Kidney (tissue), 14 donors: Measurements from ENCODE around the gene DCAF6. TPM values are rescaled to one million over a fixed set of nuclear protein-coding genes. Genes with fewer than 3 reads are reported as not detected.

Experiments used
- DNase-seq, 5 donors: peaks; one replicate each; pipeline ENCODE4 v3.0.0-alpha.2; 2013 to 2020
- FAIRE-seq: peaks from 2 replicates; lab custom pipeline; 2012; peaks lifted over from hg19 to GRCh38; lab: Jason Lieb, UNC
- H3K27ac ChIP-seq, 2 donors: one replicate each; pipeline ENCODE4 v1.7.0; 2013; ENCODE audit warnings: low read depth in 2 of 2, low read length in 2 of 2, inconsistent platforms in 1 of 2
- H3K27me3 ChIP-seq: one replicate; pipeline ENCODE4 v1.7.1; 2013; ENCODE audit warnings: low read length, inconsistent platforms; ENCODE audit not compliant: control insufficient read depth, insufficient read depth
- H3K36me3 ChIP-seq, 3 donors: one replicate each; pipeline versions ENCODE4 v1.7.0 to v1.7.1; 2013; ENCODE audit warnings: low read length in 3 of 3, control low read depth in 1 of 3, inconsistent platforms in 1 of 3; ENCODE audit not compliant: insufficient read depth in 3 of 3, control insufficient read depth in 2 of 3
- H3K4me1 ChIP-seq, 3 donors: one replicate each; pipeline versions ENCODE4 v1.7.0 to v1.7.1; 2013; ENCODE audit warnings: low read length in 3 of 3, inconsistent platforms in 1 of 3, low read depth in 1 of 3; ENCODE audit not compliant: control insufficient read depth in 2 of 3, insufficient read depth in 2 of 3
- H3K4me3 ChIP-seq, 3 donors: one replicate each; pipeline versions ENCODE4 v1.7.0 to v1.8.1; 2013; ENCODE audit warnings: low read length in 3 of 3, control low read depth in 1 of 3, inconsistent platforms in 1 of 3
- H3K9ac ChIP-seq, 3 donors: one replicate each; pipeline versions ENCODE4 v1.7.0 to v1.7.1; 2013; ENCODE audit warnings: low read length in 3 of 3, control low read depth in 1 of 3, inconsistent platforms in 1 of 3
- H3K9me3 ChIP-seq, 3 donors: one replicate each; pipeline versions ENCODE4 v1.7.0 to v1.7.1; 2013; ENCODE audit warnings: low read length in 3 of 3, control low read depth in 1 of 3, inconsistent platforms in 1 of 3; ENCODE audit not compliant: control insufficient read depth in 2 of 3, insufficient read depth in 1 of 3
- intact Hi-C: fragments of 100-400 bp; cut with DNase I; formaldehyde crosslinking; loops from one replicate; pipeline ENCODE4 v1.11.1; 2022
- polyA plus RNA-seq: library from polyadenylated mRNA; stranded (reverse); fragments of 350-450 nt; fragmentation: Illumina TruSeq; extraction: RNeasy Lipid Tissue Mini Kit (QIAGEN cat#74804); gene quantifications from one replicate; pipeline ENCODE4 v1.2.3, GENCODE V29; 2014; ENCODE audit warnings: low read depth, low replicate concordance; ENCODE audit not compliant: insufficient read depth
- total RNA-seq: library from RNA; stranded (reverse); fragmentation: NEBNext Ultra II Directional; extraction: Animal tissue kit (Norgen Biotek cat#: 25700); gene quantifications from one replicate; pipeline ENCODE4 v1.2.1, GENCODE V29; 2021
- TF ChIP-seq, protein P1 (sequence below): IDR thresholded peaks from 3 replicates; pipeline ENCODE4 v1.5.1; 2012; ENCODE audit warnings: mild to moderate bottlenecking, moderate library complexity, borderline replicate concordance; ENCODE audit not compliant: insufficient read depth; ENCODE audit errors: extremely low read depth
- donor health status: control.
- donor health status: control.
- donor health status: control.
- donor health status: control.
- donor health status: control.
- donor health status: DM: yes; HTN: yes; CAD: no.
- donor health status: Normal renal cell carcinoma (clear cell type).

The DCAF6 gene
- total and polyA plus RNA-seq, 2 donors from 2014 or later, result 30.8 to 58.8 TPM

GRCh38 chr1:167950569-167950968 is 14.1 kb downstream of the DCAF6 start:
- Histone ChIP-seq H3K4me3 (no peak overlapping the region), H3K27ac (no peak overlapping the region), H3K36me3 (peaks cover 2 to 12% (median 8%) of the 10 kb centered on the region in 3 donors), H3K4me1 (peaks cover 0 to 6% (median 0%) of the 10 kb centered on the region in 3 donors), H3K9me3 (no peaks in the 10 kb centered on the region), H3K27me3 (no peaks in the 10 kb centered on the region), H3K9ac (no peak overlapping the region)
- TF ChIP-seq, protein P1, sequence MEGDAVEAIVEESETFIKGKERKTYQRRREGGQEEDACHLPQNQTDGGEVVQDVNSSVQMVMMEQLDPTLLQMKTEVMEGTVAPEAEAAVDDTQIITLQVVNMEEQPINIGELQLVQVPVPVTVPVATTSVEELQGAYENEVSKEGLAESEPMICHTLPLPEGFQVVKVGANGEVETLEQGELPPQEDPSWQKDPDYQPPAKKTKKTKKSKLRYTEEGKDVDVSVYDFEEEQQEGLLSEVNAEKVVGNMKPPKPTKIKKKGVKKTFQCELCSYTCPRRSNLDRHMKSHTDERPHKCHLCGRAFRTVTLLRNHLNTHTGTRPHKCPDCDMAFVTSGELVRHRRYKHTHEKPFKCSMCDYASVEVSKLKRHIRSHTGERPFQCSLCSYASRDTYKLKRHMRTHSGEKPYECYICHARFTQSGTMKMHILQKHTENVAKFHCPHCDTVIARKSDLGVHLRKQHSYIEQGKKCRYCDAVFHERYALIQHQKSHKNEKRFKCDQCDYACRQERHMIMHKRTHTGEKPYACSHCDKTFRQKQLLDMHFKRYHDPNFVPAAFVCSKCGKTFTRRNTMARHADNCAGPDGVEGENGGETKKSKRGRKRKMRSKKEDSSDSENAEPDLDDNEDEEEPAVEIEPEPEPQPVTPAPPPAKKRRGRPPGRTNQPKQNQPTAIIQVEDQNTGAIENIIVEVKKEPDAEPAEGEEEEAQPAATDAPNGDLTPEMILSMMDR, result no peak
- FAIRE-seq (no peak), DNase-seq (no peak)
- intact Hi-C loops, result no loop called here

DNA sequence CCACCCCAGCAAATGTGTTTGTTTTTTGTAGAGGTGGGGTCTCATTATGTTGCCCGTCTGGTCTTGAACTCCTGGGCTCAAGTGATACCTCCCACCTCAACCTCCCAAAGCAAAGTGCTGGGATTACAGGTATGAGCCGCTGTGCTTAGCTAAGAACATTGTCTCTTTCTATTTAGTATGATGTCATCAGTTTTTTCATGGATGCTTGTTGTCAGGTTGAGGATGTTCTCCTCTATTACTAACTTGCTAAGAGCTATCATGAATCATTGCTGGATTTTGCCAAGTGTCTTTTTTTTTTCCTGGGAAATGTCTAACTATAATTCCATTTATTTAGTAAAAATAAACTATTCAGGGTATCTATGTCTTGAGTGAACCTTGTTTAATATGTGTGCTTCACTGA is 19.4 kb downstream of the DCAF6 start:
- Histone ChIP-seq H3K9ac (no peak overlapping the region), H3K36me3 (peaks cover 2 to 12% (median 8%) of the 10 kb centered on the region in 3 donors), H3K27ac (no peak overlapping the region), H3K27me3 (no peaks in the 10 kb centered on the region), H3K9me3 (no peaks in the 10 kb centered on the region), H3K4me3 (no peak overlapping the region), H3K4me1 (no peaks in the 10 kb centered on the region)
- no peak for DNase-seq
- TF ChIP-seq, protein P1, result no peak
- no peak for FAIRE-seq
- intact Hi-C loops, result no loop called here

DNA sequence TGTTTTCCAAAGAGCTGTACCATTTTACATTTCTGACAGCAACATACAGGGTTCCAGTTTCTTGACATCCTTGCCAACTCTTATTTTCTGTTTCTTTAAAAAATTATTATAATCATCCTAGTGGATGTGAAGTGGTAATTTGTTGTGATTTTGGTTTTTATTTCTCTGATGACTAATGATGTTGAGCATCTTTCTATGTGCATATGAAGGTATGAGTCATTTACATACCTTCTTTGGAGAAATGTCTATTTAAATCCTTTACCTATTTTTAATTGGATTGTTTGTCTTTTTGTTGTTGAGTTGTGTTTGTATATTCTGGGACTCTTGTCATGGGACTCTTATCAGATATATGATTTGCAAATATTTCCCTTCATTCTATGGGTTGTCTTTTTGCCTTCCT is 21.2 kb downstream of the DCAF6 start:
- Histone ChIP-seq H3K9ac (no peak overlapping the region), H3K4me3 (no peak overlapping the region), H3K4me1 (no peaks in the 10 kb centered on the region), H3K27me3 (no peaks in the 10 kb centered on the region), H3K9me3 (no peaks in the 10 kb centered on the region), H3K36me3 (peaks cover 0 to 9% (median 8%) of the 10 kb centered on the region in 3 donors), H3K27ac (no peak overlapping the region)
- no peak for DNase-seq
- no peak for FAIRE-seq
- intact Hi-C loops, result no loop called here
- TF ChIP-seq, protein P1, result no peak

- Histone ChIP-seq H3K4me1 (no peaks in the 10 kb centered on the region), H3K9me3 (no peaks in the 10 kb centered on the region), H3K9ac (no peak overlapping the region), H3K4me3 (no peak overlapping the region), H3K27me3 (no peaks in the 10 kb centered on the region), H3K27ac (no peak overlapping the region), H3K36me3 (peaks cover 0 to 5% (median 0%) of the 10 kb centered on the region in 3 donors)
- FAIRE-seq, result no peak
- intact Hi-C loops, result no loop called here
- TF ChIP-seq, protein P1, result no peak
- no peak for DNase-seq
Measured at GRCh38 chr1:167964646-167965045, 28.2 kb downstream of the DCAF6 start.
